HCT116 (cell line): ENCODE data around the gene SLC12A7.

Source experiments
- CTCF ChIP-seq, 3 experiments: fragments of 200-600 bp in 1 of 3; sonication (generic) in 1 of 3; IDR thresholded peaks in 2 of 3; conservative IDR thresholded peaks in 1 of 3; 2 replicates each; pipeline ENCODE4 v1.5.1; 2012 to 2017; ENCODE audit warnings: low read depth in 2 of 3, low read length in 2 of 3, antibody characterized with exemption in 1 of 3, borderline replicate concordance in 1 of 3, control low read depth in 1 of 3, mild to moderate bottlenecking in 1 of 3, mixed read lengths in 1 of 3, mixed run types in 1 of 3, moderate library complexity in 1 of 3; ENCODE audit not compliant: insufficient read depth in 1 of 3
- EGR1 ChIP-seq: IDR thresholded peaks from 2 replicates; pipeline ENCODE4 v1.6.1; 2012; ENCODE audit warnings: low read depth
- EZH2 ChIP-seq: fragments of 200-600 bp; sonication (generic); IDR thresholded peaks from 2 replicates; pipeline ENCODE4 v1.6.1; 2017; ENCODE audit warnings: antibody characterized with exemption, mixed run types
- JUND ChIP-seq: IDR thresholded peaks from 2 replicates; pipeline ENCODE4 v1.6.1; 2012
- MAX ChIP-seq: IDR thresholded peaks from 2 replicates; pipeline ENCODE4 v1.6.1; 2012
- POLR2A ChIP-seq: IDR thresholded peaks from 2 replicates; pipeline ENCODE4 v1.7.0; 2011; ENCODE audit warnings: borderline replicate concordance; ENCODE audit not compliant: insufficient read depth, insufficient read length; ENCODE audit errors: extremely low read depth
- POLR2AphosphoS5 ChIP-seq: IDR thresholded peaks from 2 replicates; pipeline ENCODE4 v1.6.1; 2011; ENCODE audit warnings: mild to moderate bottlenecking, low read depth, low read length, moderate library complexity
- SIN3A ChIP-seq: IDR thresholded peaks from 2 replicates; pipeline ENCODE4 v1.6.1; 2012; ENCODE audit warnings: low read depth
- YY1 ChIP-seq: IDR thresholded peaks from 2 replicates; pipeline ENCODE4 v1.6.1; 2011; ENCODE audit warnings: low read length, low read depth, moderate library complexity, mild to moderate bottlenecking; ENCODE audit not compliant: insufficient replicate concordance; ENCODE audit errors: extremely low read depth
- ZBTB33 ChIP-seq: IDR thresholded peaks from 2 replicates; pipeline ENCODE4 v1.6.1; 2011; ENCODE audit warnings: mild to moderate bottlenecking, low read length, moderate library complexity; ENCODE audit not compliant: insufficient replicate concordance; ENCODE audit errors: extremely low read depth
- ZFX ChIP-seq: fragments of 450-650 bp; IDR thresholded peaks from 2 replicates; pipeline ENCODE4 v1.6.1; 2017
- ZNF274 ChIP-seq: fragments of 200-500 bp; sonication (Bioruptor generic); IDR thresholded peaks from 2 replicates; pipeline ENCODE4 v1.6.1; 2014; ENCODE audit warnings: mild to moderate bottlenecking, low read depth, low read length, inconsistent platforms
- TF ChIP-seq, protein P1 (sequence below): IDR thresholded peaks from 2 replicates; pipeline ENCODE4 v1.6.1; 2012; ENCODE audit warnings: low read depth

DNA sequence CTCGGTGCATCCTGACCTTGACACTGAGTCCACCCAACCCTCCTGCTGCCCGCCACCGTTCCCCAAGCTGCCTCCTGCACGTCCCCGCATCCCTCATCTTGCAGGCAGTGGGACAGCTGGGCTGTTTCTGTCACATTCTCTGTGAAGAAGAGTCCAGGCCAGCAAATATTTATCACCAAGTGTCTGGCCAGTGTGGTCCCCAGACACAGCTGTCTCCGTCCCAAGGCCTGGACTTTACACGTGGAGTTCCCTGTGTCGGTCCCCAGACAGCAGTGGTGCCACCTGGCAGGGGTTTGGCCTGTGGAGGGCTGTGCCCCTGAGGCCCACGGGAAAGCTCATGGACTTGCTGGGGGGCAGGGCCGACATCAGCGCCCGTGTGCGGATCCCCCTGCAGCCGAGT lies 9.2 kb upstream of the SLC12A7 start:
- no peak for TF ChIP-seq POLR2A
- TF ChIP-seq MAX: no peak
- no peak for TF ChIP-seq CTCF (IDR thresholded peaks at IDR 0.05 in 2 of 3, conservative IDR thresholded peaks at IDR 0.05 in 1 of 3; ENCODE audit: borderline replicate concordance in 1 of 3, insufficient read depth in 1 of 3, low read depth in 2 of 3, low read length in 2 of 3)
- TF ChIP-seq EZH2: no peak
- TF ChIP-seq, protein P1, sequence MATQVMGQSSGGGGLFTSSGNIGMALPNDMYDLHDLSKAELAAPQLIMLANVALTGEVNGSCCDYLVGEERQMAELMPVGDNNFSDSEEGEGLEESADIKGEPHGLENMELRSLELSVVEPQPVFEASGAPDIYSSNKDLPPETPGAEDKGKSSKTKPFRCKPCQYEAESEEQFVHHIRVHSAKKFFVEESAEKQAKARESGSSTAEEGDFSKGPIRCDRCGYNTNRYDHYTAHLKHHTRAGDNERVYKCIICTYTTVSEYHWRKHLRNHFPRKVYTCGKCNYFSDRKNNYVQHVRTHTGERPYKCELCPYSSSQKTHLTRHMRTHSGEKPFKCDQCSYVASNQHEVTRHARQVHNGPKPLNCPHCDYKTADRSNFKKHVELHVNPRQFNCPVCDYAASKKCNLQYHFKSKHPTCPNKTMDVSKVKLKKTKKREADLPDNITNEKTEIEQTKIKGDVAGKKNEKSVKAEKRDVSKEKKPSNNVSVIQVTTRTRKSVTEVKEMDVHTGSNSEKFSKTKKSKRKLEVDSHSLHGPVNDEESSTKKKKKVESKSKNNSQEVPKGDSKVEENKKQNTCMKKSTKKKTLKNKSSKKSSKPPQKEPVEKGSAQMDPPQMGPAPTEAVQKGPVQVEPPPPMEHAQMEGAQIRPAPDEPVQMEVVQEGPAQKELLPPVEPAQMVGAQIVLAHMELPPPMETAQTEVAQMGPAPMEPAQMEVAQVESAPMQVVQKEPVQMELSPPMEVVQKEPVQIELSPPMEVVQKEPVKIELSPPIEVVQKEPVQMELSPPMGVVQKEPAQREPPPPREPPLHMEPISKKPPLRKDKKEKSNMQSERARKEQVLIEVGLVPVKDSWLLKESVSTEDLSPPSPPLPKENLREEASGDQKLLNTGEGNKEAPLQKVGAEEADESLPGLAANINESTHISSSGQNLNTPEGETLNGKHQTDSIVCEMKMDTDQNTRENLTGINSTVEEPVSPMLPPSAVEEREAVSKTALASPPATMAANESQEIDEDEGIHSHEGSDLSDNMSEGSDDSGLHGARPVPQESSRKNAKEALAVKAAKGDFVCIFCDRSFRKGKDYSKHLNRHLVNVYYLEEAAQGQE: no peak
- TF ChIP-seq YY1: no peak
- no peak for TF ChIP-seq POLR2AphosphoS5
- no peak for TF ChIP-seq SIN3A
- TF ChIP-seq ZBTB33: no peak
- no peak for TF ChIP-seq ZFX
- no peak for TF ChIP-seq EGR1
- TF ChIP-seq JUND: no peak
- TF ChIP-seq ZNF274: no peak
